HepG2 (cell line): ENCODE measurements around the gene SDC4. TPM values are rescaled to one million over a fixed set of nuclear protein-coding genes. Genes with fewer than 3 reads are reported as not detected.

Experiments
- ASH2L ChIP-seq: fragments of 300-600, 200-600 bp; sonication (generic); IDR thresholded peaks from 2 replicates; pipeline ENCODE4 v1.7.0; 2017; ENCODE audit warnings: low read depth, mild to moderate bottlenecking, moderate library complexity, mixed read lengths, low read length; ENCODE audit not compliant: insufficient read length
- ATF7-NPFF ChIP-seq: sonication (generic); formaldehyde crosslinking; IDR thresholded peaks from 2 replicates; pipeline ENCODE4 v1.8.1; 2023; ENCODE audit warnings: mild to moderate bottlenecking, low read depth, missing genetic modification reagents, moderate library complexity
- BRD4 ChIP-seq: sonication (generic); formaldehyde crosslinking; IDR thresholded peaks from 2 replicates; pipeline ENCODE4 v1.4.0; 2020; ENCODE audit warnings: missing genetic modification reagents
- ERF ChIP-seq: IDR thresholded peaks from 2 replicates; pipeline ENCODE4 v1.6.1; 2018; ENCODE audit warnings: missing biosample characterization, missing genetic modification reagents
- GABPA ChIP-seq, 2 experiments: IDR thresholded peaks; 2 replicates each; pipeline ENCODE4 v1.6.1; 2011 to 2016; ENCODE audit warnings: low read depth in 2 of 2, low read length in 1 of 2, missing biosample characterization in 1 of 2, missing genetic modification characterization in 1 of 2
- GMEB2 ChIP-seq: IDR thresholded peaks from 2 replicates; pipeline ENCODE4 v1.6.1; 2016; ENCODE audit warnings: missing biosample characterization, missing genetic modification reagents, low read depth
- HMGXB4 ChIP-seq, 2 experiments: sonication (generic) in 1 of 2; formaldehyde crosslinking in 1 of 2; IDR thresholded peaks; 2 replicates each; pipeline versions ENCODE4 v1.4.0 to v1.6.1; 2018 to 2020; ENCODE audit warnings: missing genetic modification reagents in 2 of 2, borderline replicate concordance in 1 of 2, low read depth in 1 of 2, mild to moderate bottlenecking in 1 of 2, missing biosample characterization in 1 of 2
- MATR3 ChIP-seq: sonication (generic); formaldehyde crosslinking; IDR thresholded peaks from 2 replicates; pipeline ENCODE4 v1.4.0; 2020; ENCODE audit warnings: missing genetic modification reagents
- MYNN ChIP-seq: sonication (generic); formaldehyde crosslinking; IDR thresholded peaks from 2 replicates; pipeline ENCODE4 v1.4.0; 2020; ENCODE audit warnings: mild to moderate bottlenecking, low read depth, missing genetic modification reagents
- RAD51 ChIP-seq: fragments of 450-650 bp; IDR thresholded peaks from 2 replicates; pipeline ENCODE4 v1.6.1; 2016; ENCODE audit warnings: borderline replicate concordance
- STAG1 ChIP-seq: sonication (generic); formaldehyde crosslinking; IDR thresholded peaks from 2 replicates; pipeline ENCODE4 v1.4.0; 2020; ENCODE audit warnings: missing genetic modification reagents
- ZBTB34 ChIP-seq: sonication (generic); formaldehyde crosslinking; IDR thresholded peaks from 2 replicates; pipeline ENCODE4 v1.8.0; 2022; ENCODE audit warnings: mild to moderate bottlenecking, missing genetic modification reagents
- ZBTB42 ChIP-seq: sonication (generic); formaldehyde crosslinking; IDR thresholded peaks from 2 replicates; pipeline ENCODE4 v1.5.0; 2020; ENCODE audit warnings: mild to moderate bottlenecking, missing genetic modification reagents
- ZBTB44 ChIP-seq: sonication (generic); formaldehyde crosslinking; IDR thresholded peaks from 2 replicates; pipeline ENCODE4 v1.4.0; 2020; ENCODE audit warnings: missing genetic modification reagents
- ZMYM2 ChIP-seq: sonication (generic); formaldehyde crosslinking; IDR thresholded peaks from 2 replicates; pipeline ENCODE4 v1.8.0; 2022; ENCODE audit warnings: mild to moderate bottlenecking, missing genetic modification reagents
- ZNF460 ChIP-seq: sonication (generic); formaldehyde crosslinking; IDR thresholded peaks from 2 replicates; pipeline ENCODE4 v1.5.1; 2020; ENCODE audit warnings: missing genetic modification reagents, mild to moderate bottlenecking, borderline replicate concordance
- ZNF496 ChIP-seq: sonication (generic); formaldehyde crosslinking; IDR thresholded peaks from 2 replicates; pipeline ENCODE4 v1.8.1; 2023; ENCODE audit warnings: mild to moderate bottlenecking, moderate library complexity, missing genetic modification reagents; ENCODE audit not compliant: insufficient replicate concordance
- ZNF607 ChIP-seq: sonication (generic); formaldehyde crosslinking; IDR thresholded peaks from 2 replicates; pipeline ENCODE4 v1.5.1; 2020; ENCODE audit warnings: missing genetic modification reagents, mild to moderate bottlenecking, borderline replicate concordance
- ZNF678 ChIP-seq: sonication (generic); formaldehyde crosslinking; IDR thresholded peaks from 2 replicates; pipeline ENCODE4 v1.4.0; 2020; ENCODE audit warnings: mild to moderate bottlenecking, missing genetic modification reagents
- ZNF709 ChIP-seq: sonication (generic); formaldehyde crosslinking; IDR thresholded peaks from 2 replicates; pipeline ENCODE4 v1.5.0; 2020; ENCODE audit warnings: mild to moderate bottlenecking, missing genetic modification reagents
- ZNF841 ChIP-seq: sonication (generic); formaldehyde crosslinking; IDR thresholded peaks from 2 replicates; pipeline ENCODE4 v1.8.1; 2023; ENCODE audit warnings: missing genetic modification reagents, borderline replicate concordance
- ZNF850 ChIP-seq: sonication (generic); formaldehyde crosslinking; conservative IDR thresholded peaks from 2 replicates; pipeline ENCODE4 v1.9.0; 2021; ENCODE audit warnings: mild to moderate bottlenecking, missing genetic modification reagents
- ZNF879 ChIP-seq: sonication (generic); formaldehyde crosslinking; IDR thresholded peaks from 2 replicates; pipeline ENCODE4 v1.8.1; 2023; ENCODE audit warnings: missing genetic modification reagents
- polyA plus RNA-seq, 8 experiments: library from polyadenylated mRNA; depleted of rRNA in 3 of 8; stranded (reverse) in 7 of 8; unstranded in 1 of 8; fragments of >200 nt; fragmentation: Illumina TruSeq in 4 of 8; extraction: Trizol in 4 of 8; gene quantifications; 2 replicates each; pipeline versions ENCODE4 v1.2.1 to v1.2.3, GENCODE V29; 2011 to 2016; ENCODE audit warnings: low read depth in 4 of 8, missing spikeins in 1 of 8, mixed read lengths in 1 of 8; ENCODE audit not compliant: insufficient read depth in 1 of 8
- total RNA-seq, 5 experiments: library from RNA; depleted of rRNA; stranded (reverse); fragments of >200 nt; fragmentation: Illumina TruSeq; extraction: Trizol; gene quantifications; 2 replicates each; pipeline ENCODE4 v1.2.3, GENCODE V29; 2016; ENCODE audit warnings: low read depth in 1 of 5

The SDC4 gene
- total and polyA plus RNA-seq, 2 of the 13 experiments (the other 11 are each of a cell fraction or from before 2014, with no cell fraction given) = 49.0 to 65.1 TPM

GRCh38 chr20:45293041-45294002, 54.9 kb downstream of the SDC4 start (continued):
- TF ChIP-seq STAG1 = peak; percentile 46
- TF ChIP-seq ERF (CRISPR knock-in tag) = no peak
- TF ChIP-seq ZNF496 = no peak
- no peak for TF ChIP-seq ZNF678 (CRISPR knock-in tag)
- TF ChIP-seq GABPA (IDR thresholded peaks at IDR 0.05; ENCODE audit: low read depth, low read length) = no peak
- no peak for TF ChIP-seq GABPA (CRISPR knock-in tag; IDR thresholded peaks at IDR 0.05; ENCODE audit: low read depth)
- TF ChIP-seq ZNF460 (CRISPR knock-in tag) = no peak
- no peak for TF ChIP-seq GMEB2 (CRISPR knock-in tag)
- no peak for TF ChIP-seq ZNF607 (CRISPR knock-in tag)
- no peak for TF ChIP-seq ZNF841 (CRISPR knock-in tag)
- TF ChIP-seq ZNF850 (CRISPR knock-in tag) = no peak
- no peak for TF ChIP-seq ZNF879 (CRISPR knock-in tag)
- TF ChIP-seq ZBTB34 (CRISPR knock-in tag) = no peak
- TF ChIP-seq ZBTB42 (CRISPR knock-in tag) = no peak
- no peak for TF ChIP-seq ASH2L
- TF ChIP-seq ZNF709 (CRISPR knock-in tag) = no peak
- TF ChIP-seq ZMYM2 = no peak
- TF ChIP-seq BRD4 (CRISPR knock-in tag) = no peak
- no peak; the same call in 1 of the 2 replicates for TF ChIP-seq MATR3 (CRISPR knock-in tag)
- no peak for TF ChIP-seq RAD51
- no peak for TF ChIP-seq ATF7-NPFF (CRISPR knock-in tag)
- no peak for TF ChIP-seq MYNN (CRISPR knock-in tag)
- TF ChIP-seq ZBTB44 = no peak
- TF ChIP-seq HMGXB4 (CRISPR knock-in tag; IDR thresholded peaks at IDR 0.05; ENCODE audit: borderline replicate concordance in 1 of 2, low read depth in 1 of 2) = peak; percentile 85 to 86
